ENCODE measurements around the gene PLEKHA7.

GRCh38 chr11:17010851-17011420 is 3.3 kb downstream of the PLEKHA7 start:
- TF ChIP-seq POLR2A (IDR thresholded peaks at IDR 0.05; ENCODE audit: low read length) (no peak), GATA1 (IDR thresholded peaks at IDR 0.05; ENCODE audit: low read depth, low read length) (no peak)
